Body of pancreas (tissue), 4 donors: ENCODE measurements around the gene ADAMTS2.

Experiments
- POLR2A ChIP-seq, 3 donors: fragments of 450-650 bp; IDR thresholded peaks; one replicate each; pipeline ENCODE4 v1.6.1; 2016; ENCODE audit warnings: antibody characterized with exemption in 3 of 3, mild to moderate bottlenecking in 2 of 3
- TF ChIP-seq, protein P1 (sequence below), 7 experiments: fragments of 450-650 bp in 4 of 7; fragments of 200-600 bp in 3 of 7; sonication (generic) in 3 of 7; IDR thresholded peaks; one replicate each; pipeline ENCODE4 v1.5.1; 2016 to 2019; ENCODE audit warnings: antibody characterized with exemption in 7 of 7

DNA sequence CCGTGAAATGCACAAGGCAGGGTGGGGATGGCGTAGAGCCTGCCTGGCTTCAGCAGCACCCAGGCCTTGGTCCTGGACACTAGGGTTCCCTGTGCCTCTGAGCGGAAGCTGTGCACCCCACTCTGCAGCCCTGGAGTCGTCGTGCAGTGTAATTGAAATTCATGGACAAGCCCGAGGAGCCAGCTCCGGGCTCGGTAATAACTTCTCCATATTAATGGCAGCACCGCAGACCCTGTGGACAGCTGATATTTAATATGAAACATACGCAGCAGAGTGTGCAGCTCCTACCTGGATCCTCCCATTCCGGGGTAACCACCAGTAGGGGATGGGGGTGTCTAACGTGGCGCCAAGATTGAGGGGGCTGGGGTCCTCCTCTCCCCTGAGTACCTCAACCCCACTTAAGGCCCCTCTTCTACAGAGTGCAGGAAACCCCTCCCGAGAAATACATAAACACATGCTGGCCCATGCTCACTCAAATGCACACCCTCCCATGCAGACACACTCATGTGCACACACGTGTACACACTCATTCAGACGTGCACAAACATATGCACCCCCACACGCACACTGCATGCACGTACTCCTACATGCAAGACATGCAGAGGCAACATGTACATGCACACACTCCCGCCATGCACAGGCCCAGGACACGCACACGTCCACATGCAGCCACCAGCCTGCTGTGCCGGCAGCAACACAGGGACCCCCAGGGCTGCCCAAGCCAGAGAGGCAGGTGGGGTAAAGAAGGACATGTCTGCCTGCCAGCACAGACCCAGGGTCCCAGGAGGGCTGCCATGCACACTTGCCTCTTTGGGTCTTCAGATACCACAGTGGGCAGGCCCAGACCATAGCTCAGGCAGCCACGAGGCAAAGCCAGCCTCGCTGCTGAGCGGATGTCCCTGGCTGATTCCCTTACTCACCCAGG lies 8.1 kb downstream of the ADAMTS2 start:
- TF ChIP-seq, protein P1, sequence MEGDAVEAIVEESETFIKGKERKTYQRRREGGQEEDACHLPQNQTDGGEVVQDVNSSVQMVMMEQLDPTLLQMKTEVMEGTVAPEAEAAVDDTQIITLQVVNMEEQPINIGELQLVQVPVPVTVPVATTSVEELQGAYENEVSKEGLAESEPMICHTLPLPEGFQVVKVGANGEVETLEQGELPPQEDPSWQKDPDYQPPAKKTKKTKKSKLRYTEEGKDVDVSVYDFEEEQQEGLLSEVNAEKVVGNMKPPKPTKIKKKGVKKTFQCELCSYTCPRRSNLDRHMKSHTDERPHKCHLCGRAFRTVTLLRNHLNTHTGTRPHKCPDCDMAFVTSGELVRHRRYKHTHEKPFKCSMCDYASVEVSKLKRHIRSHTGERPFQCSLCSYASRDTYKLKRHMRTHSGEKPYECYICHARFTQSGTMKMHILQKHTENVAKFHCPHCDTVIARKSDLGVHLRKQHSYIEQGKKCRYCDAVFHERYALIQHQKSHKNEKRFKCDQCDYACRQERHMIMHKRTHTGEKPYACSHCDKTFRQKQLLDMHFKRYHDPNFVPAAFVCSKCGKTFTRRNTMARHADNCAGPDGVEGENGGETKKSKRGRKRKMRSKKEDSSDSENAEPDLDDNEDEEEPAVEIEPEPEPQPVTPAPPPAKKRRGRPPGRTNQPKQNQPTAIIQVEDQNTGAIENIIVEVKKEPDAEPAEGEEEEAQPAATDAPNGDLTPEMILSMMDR (IDR thresholded peaks at IDR 0.05), result no peak
- no peak for TF ChIP-seq POLR2A (IDR thresholded peaks at IDR 0.05)
